Measurements from ENCODE around the gene KLHL11. TPM values are rescaled to one million over a fixed set of nuclear protein-coding genes. Genes with fewer than 3 reads are reported as not detected.
A peak's percentile ranks its signal among the peaks of the same experiment; 100 is the strongest.

Gene KLHL11
- total RNA-seq, 1 experiment from 2014 or later = 16.8 TPM

DNA sequence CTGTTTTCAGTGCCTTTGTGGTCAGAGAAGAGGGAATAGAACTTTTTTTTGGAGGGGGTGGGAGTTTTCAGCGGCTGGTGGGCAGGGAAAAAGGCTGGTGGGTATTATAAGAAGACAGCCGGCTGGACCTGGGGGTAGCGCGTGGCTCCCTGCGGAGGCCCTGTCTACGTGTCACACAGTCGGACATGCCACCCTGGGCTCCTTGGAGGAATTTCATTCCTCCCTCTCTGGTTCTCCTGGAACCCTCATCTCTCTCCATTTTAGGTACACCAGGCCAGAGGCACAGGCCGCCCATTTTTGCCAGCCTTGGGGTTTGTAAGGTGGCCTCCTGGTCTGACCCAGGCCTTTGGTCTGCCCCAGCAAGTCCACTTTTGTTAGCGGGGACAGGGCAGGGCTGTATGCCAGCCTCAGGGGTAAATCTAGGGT lies 51.5 kb downstream of the KLHL11 start:
- H3K9ac ChIP-seq (ENCODE audit: extremely low read depth, insufficient read length, low read length) = peak overlapping the region; percentile 51
- no peak for DNase-seq
- WGBS (ENCODE audit: extremely low coverage, insufficient read length, low lambda C conversion rate) = no CpG with 5 or more reads among the region's 9 CpGs
- H2BK15ac ChIP-seq (ENCODE audit: low read depth, low read length) = no peak overlapping the region
- no peak overlapping the region for H2AK5ac ChIP-seq (ENCODE audit: insufficient read length, low read length)
- no peak overlapping the region for H2BK120ac ChIP-seq (ENCODE audit: low read depth, low read length, poor library complexity, severe bottlenecking)
- H3K23me2 ChIP-seq (ENCODE audit: insufficient read length, low read depth, low read length, poor library complexity, severe bottlenecking) = peaks cover 16% of the 10 kb centered on the region
- H3K9me3 ChIP-seq (ENCODE audit: control insufficient read depth, low read depth, low read length) = no peaks in the 10 kb centered on the region
- peak overlapping the region; percentile 91 to 99 for H3K4me3 Mint-ChIP-seq
- H2BK20ac ChIP-seq (ENCODE audit: low read depth, low read length, poor library complexity, severe bottlenecking) = no peak overlapping the region
- no peak overlapping the region for H3K4ac ChIP-seq (ENCODE audit: low read depth, low read length)
- peaks cover 11% of the 10 kb centered on the region for H3K27me3 Mint-ChIP-seq (ENCODE audit: low read depth)
- H3K27ac ChIP-seq (ENCODE audit: insufficient read length, low read depth, low read length) = no peak overlapping the region
- peaks cover 4% of the 10 kb centered on the region; the same call in 1 of the 2 replicates for H3K4me1 ChIP-seq (ENCODE audit: insufficient read depth, low read length)
- peaks cover 14% of the 10 kb centered on the region; the same call in 1 of the 2 replicates for H3K79me2 ChIP-seq (ENCODE audit: insufficient read depth, low read length)
- no peak overlapping the region for H2AFZ ChIP-seq (ENCODE audit: low read length)
- H3K9me3 Mint-ChIP-seq = peaks cover 0 to 10% of the 10 kb centered on the region in 2 experiments; a peak in 3 of 5 replicates
- no peak overlapping the region for H3K18ac ChIP-seq (ENCODE audit: insufficient read length, low read depth, low read length)
- H3K14ac ChIP-seq (ENCODE audit: insufficient read depth, low read length) = no peak overlapping the region; the same call in 1 of the 2 replicates
- H3K27ac Mint-ChIP-seq = peak overlapping the region in 1 of 3 experiments; percentile 97; a peak in 3 of 7 replicates
- no peaks in the 10 kb centered on the region for H3K27me3 ChIP-seq (ENCODE audit: insufficient read depth, low read length)
- H3K79me1 ChIP-seq (ENCODE audit: insufficient read depth, low read depth, low read length, poor library complexity, severe bottlenecking) = peaks cover 2% of the 10 kb centered on the region
- no peak overlapping the region for H2BK5ac ChIP-seq (ENCODE audit: insufficient read length, low read length)
- H4K91ac ChIP-seq (ENCODE audit: insufficient read length, low read depth, low read length) = no peak overlapping the region
- H3K56ac ChIP-seq (ENCODE audit: insufficient read length, low read depth, low read length) = no peak overlapping the region
- H2BK12ac ChIP-seq (ENCODE audit: insufficient read length, low read depth, low read length) = no peak overlapping the region
- H4K20me1 ChIP-seq (ENCODE audit: control insufficient read depth, insufficient read depth, insufficient read length) = no peaks in the 10 kb centered on the region
- no peak overlapping the region for H4K8ac ChIP-seq (replicated peaks; ENCODE audit: insufficient read length, low read depth, low read length)
- no peak for TF ChIP-seq CTCF (conservative IDR thresholded peaks at IDR 0.05)
- H3K4me2 ChIP-seq (ENCODE audit: insufficient read depth, insufficient read length, low read length) = peak overlapping the region; percentile 76
- H3K4me1 Mint-ChIP-seq = peaks cover 24 to 41% of the 10 kb centered on the region in 2 experiments
- H3T11ph ChIP-seq (ENCODE audit: low read length) = no peak overlapping the region
- no peak overlapping the region for H3K23ac ChIP-seq (ENCODE audit: insufficient read length, low read depth, low read length)
- no peak overlapping the region for H4K5ac ChIP-seq (ENCODE audit: insufficient read length, low read depth, low read length)
- H3K36me3 Mint-ChIP-seq (ENCODE audit: insufficient read depth in 1 of 3, low read depth in 3 of 3) = peaks cover 29 to 37% (median 33%) of the 10 kb centered on the region in 3 experiments
